GM18511 (cell line): Measurements from ENCODE around the gene COG3.
"Not testable (repeated sequence)": the region's sequence is repeated elsewhere in the genome, so short reads cannot be mapped to it uniquely, and the experiment has no call there.

Experiments
- ATAC-seq: cut with Tn5 transposase; IDR thresholded peaks from one replicate; pipeline ENCODE4 v1.9.1; 2021; ENCODE audit warnings: mild to moderate bottlenecking, moderate library complexity; ENCODE audit not compliant: unreplicated experiment

Gene COG3

GRCh38 chr13:45464687-45465453 lies at the start of gene COG3:
Gene COG3, plus strand, starts transcription at chr13:45464939. Its CDS starts 98 bp downstream, at chr13:45465037.
- peak; percentile 96 for ATAC-seq

GRCh38 chr13:45415112-45415511 lies 49.6 kb upstream of the COG3 start:
- ATAC-seq = no peak

- ATAC-seq = no peak
Observed at GRCh38 chr13:45416516-45417128, 48.1 kb upstream of the COG3 start.

- ATAC-seq = peak; percentile 96
Observed at GRCh38 chr13:45417790-45418534, 46.8 kb upstream of the COG3 start, which contains the start of gene SLC25A30. Gene SLC25A30, minus strand, starts transcription at chr13:45418373. Its CDS starts 6,948 bp downstream, at chr13:45411425.

- ATAC-seq = not testable (repeated sequence)
Observed at GRCh38 chr13:45419389-45419788, 45.4 kb upstream of the COG3 start.

- no peak for ATAC-seq
Observed at GRCh38 chr13:45419945-45420344, 44.8 kb upstream of the COG3 start.

- no peak for ATAC-seq
Observed at GRCh38 chr13:45422731-45423292, 41.9 kb upstream of the COG3 start.

- ATAC-seq = not testable (repeated sequence)
Observed at GRCh38 chr13:45426056-45426841, 38.5 kb upstream of the COG3 start.

- ATAC-seq = no peak
Observed at GRCh38 chr13:45432737-45433380, 31.9 kb upstream of the COG3 start.

GRCh38 chr13:45433381-45433790 lies 31.4 kb upstream of the COG3 start:
- ATAC-seq = no peak

- no peak for ATAC-seq
Observed at GRCh38 chr13:45434556-45435371, 30.0 kb upstream of the COG3 start.

GRCh38 chr13:45436332-45436731 lies 28.4 kb upstream of the COG3 start:
- ATAC-seq = no peak

GRCh38 chr13:45436953-45437352 lies 27.8 kb upstream of the COG3 start:
- no peak for ATAC-seq

- no peak for ATAC-seq
Observed at GRCh38 chr13:45437947-45438346, 26.8 kb upstream of the COG3 start.

- ATAC-seq = no peak
Observed at GRCh38 chr13:45439008-45439407, 25.7 kb upstream of the COG3 start.

GRCh38 chr13:45439781-45440462 lies 24.8 kb upstream of the COG3 start:
- ATAC-seq = no peak

GRCh38 chr13:45441633-45442032 lies 23.1 kb upstream of the COG3 start:
- ATAC-seq = peak; percentile 72

GRCh38 chr13:45445053-45445452 lies 19.7 kb upstream of the COG3 start:
- ATAC-seq = no peak

- ATAC-seq = no peak
Observed at GRCh38 chr13:45446181-45446580, 18.6 kb upstream of the COG3 start.
